CD4-positive, alpha-beta T cell treated with Interleukin-6 at 100 ng/mL for 8 hours (primary cell): ENCODE data around the gene SSPN.

Source experiments
- DNase-seq: peaks from one replicate; pipeline ENCODE4 v3.0.0-alpha.2; 2020; ENCODE audit warnings: mixed read lengths, low spot score

Gene SSPN

GRCh38 chr12:26285401-26285800, 90.0 kb downstream of the SSPN start:
- DNase-seq = no peak

GRCh38 chr12:26286186-26286585, 90.8 kb downstream of the SSPN start:
- DNase-seq = no peak

- no peak for DNase-seq
Observed at GRCh38 chr12:26287671-26288381, 92.5 kb downstream of the SSPN start.

- no peak for DNase-seq
Observed at GRCh38 chr12:26290565-26290964, 95.2 kb downstream of the SSPN start.

- DNase-seq = no peak
Observed at GRCh38 chr12:26292596-26292995, 97.2 kb downstream of the SSPN start.

GRCh38 chr12:26293612-26294011, 98.2 kb downstream of the SSPN start:
- no peak for DNase-seq

- DNase-seq = no peak
Observed at GRCh38 chr12:26295001-26295400, 99.6 kb downstream of the SSPN start.

GRCh38 chr12:26297396-26298070, 102.2 kb downstream of the SSPN start:
- no peak for DNase-seq

- DNase-seq = no peak
Observed at GRCh38 chr12:26298785-26299621, 103.6 kb downstream of the SSPN start.

GRCh38 chr12:26299751-26300150, 104.4 kb downstream of the SSPN start:
- no peak for DNase-seq
